AG04450 (cell line): ENCODE measurements around the gene LRMDA. TPM values are rescaled to one million over a fixed set of nuclear protein-coding genes. Genes with fewer than 3 reads are reported as not detected.

Source experiments
- CTCF ChIA-PET: fragments of 300-600, 350-600 bp; formaldehyde crosslinking; extraction: SDS; loops from one replicate; lab custom pipeline; 2022; ENCODE audit warnings: antibody characterized with exemption, inconsistent platforms; lab: Charles Lee
- POLR2A ChIA-PET: fragments of 350-600 bp; formaldehyde crosslinking; extraction: SDS; loops from one replicate; lab custom pipeline; 2021; ENCODE audit warnings: antibody characterized with exemption, inconsistent platforms; lab: Yijun Ruan, JAX
- DNase-seq: peaks from one replicate; pipeline ENCODE4 v3.0.0-alpha.2; 2011; ENCODE audit warnings: low read depth, low spot score
- H3K27ac ChIP-seq: one replicate; pipeline ENCODE4 v1.5.1; 2012; ENCODE audit warnings: low read depth, low read length, control low read depth
- H3K27me3 ChIP-seq: one replicate; pipeline ENCODE4 v1.6.0; 2012; ENCODE audit warnings: low read length; ENCODE audit not compliant: control insufficient read depth, insufficient read depth
- H3K4me3 ChIP-seq: 2 replicates; pipeline ENCODE4 v1.5.1; 2011; ENCODE audit warnings: mild to moderate bottlenecking, low read depth, low read length, control low read depth
- H3K9me3 ChIP-seq: 2 replicates; pipeline ENCODE4 v1.5.1; 2012; ENCODE audit warnings: low read length; ENCODE audit not compliant: control insufficient read depth, insufficient read depth
- polyA plus RNA-seq: library from polyadenylated mRNA; depleted of rRNA; stranded (reverse); fragments of >200 nt; gene quantifications from 2 replicates; pipeline ENCODE4 v1.2.3, GENCODE V29; 2011
- TF ChIP-seq, protein P1 (sequence below): IDR thresholded peaks from 2 replicates; pipeline ENCODE4 v1.5.1; 2011; ENCODE audit warnings: low read depth, low read length, control low read depth, inconsistent platforms

LRMDA gene
- polyA plus RNA-seq, 1 experiment, result 0.12 TPM

DNA sequence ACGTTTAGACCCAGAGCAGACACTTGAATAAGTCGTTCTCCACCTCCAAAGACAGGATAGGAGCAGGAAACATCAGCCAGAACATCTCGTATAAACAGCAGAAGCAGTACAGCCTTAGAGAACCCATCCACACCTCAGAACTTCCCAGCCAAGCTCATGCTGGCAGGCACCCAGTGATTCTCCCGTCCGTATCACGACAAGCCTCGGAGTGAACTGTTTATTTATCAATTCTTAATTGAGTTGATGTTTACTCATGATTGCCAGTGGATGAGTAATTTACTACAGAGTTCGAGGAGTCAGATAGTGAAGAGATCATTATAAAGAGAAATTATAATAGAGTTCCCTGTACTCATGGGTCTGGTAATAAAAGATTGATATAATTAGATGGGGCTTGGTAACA is 811.5 kb downstream of the LRMDA start:
- no peak overlapping the region for H3K27ac ChIP-seq
- TF ChIP-seq, protein P1, sequence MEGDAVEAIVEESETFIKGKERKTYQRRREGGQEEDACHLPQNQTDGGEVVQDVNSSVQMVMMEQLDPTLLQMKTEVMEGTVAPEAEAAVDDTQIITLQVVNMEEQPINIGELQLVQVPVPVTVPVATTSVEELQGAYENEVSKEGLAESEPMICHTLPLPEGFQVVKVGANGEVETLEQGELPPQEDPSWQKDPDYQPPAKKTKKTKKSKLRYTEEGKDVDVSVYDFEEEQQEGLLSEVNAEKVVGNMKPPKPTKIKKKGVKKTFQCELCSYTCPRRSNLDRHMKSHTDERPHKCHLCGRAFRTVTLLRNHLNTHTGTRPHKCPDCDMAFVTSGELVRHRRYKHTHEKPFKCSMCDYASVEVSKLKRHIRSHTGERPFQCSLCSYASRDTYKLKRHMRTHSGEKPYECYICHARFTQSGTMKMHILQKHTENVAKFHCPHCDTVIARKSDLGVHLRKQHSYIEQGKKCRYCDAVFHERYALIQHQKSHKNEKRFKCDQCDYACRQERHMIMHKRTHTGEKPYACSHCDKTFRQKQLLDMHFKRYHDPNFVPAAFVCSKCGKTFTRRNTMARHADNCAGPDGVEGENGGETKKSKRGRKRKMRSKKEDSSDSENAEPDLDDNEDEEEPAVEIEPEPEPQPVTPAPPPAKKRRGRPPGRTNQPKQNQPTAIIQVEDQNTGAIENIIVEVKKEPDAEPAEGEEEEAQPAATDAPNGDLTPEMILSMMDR, result no peak
- CTCF ChIA-PET, result interaction anchor here (1.8 kb wide), 1 partner anchor 207 kb away, joined by 6 read pairs; no protein-coding TSS in a partner anchor
- H3K4me3 ChIP-seq, result no peak overlapping the region
- H3K27me3 ChIP-seq, result no peaks in the 10 kb centered on the region
- no peaks in the 10 kb centered on the region for H3K9me3 ChIP-seq
- POLR2A ChIA-PET, result interaction anchor here (2.6 kb wide), 1 partner anchor 9 kb away, joined by 15 read pairs; no protein-coding TSS in a partner anchor
- no peak for DNase-seq

DNA sequence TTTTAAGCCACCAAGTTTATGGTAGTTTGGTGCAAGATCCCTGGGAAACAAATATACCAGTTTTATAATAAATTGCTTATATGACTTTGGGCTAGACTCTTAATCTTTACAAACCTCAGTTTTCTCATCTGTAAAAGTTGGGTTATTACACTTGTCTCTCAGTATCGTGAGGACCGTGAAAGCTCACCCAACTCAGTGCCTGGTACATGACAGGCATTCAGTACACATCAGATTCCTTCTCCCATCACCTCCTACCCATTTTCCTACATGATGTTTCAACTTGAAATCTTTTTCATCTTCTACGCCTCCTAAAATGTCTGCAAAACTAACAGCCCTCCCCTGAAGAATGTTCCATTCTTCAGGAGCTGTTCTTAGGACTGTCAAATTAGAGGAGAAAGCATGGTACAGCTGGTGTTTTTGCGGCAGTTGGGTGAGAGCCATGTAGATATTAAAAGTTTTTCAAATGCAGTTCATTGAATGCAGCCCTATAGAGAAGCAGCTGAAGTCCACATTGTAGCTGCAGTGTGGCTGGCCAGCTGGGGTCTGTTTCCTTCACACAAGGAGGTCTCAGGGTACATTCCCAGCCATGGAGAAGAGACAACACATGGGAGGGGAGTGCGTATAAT is 812.8 kb downstream of the LRMDA start:
- TF ChIP-seq, protein P1, result no peak
- Histone ChIP-seq H3K9me3 (no peaks in the 10 kb centered on the region), H3K27ac (no peak overlapping the region), H3K27me3 (no peaks in the 10 kb centered on the region), H3K4me3 (no peak overlapping the region)
- ChIA-PET POLR2A (interaction anchor here (0.7 to 2.6 kb wide), 2 partner anchors 8 to 38 kb away, joined by 3 to 15 read pairs; no protein-coding TSS in a partner anchor), CTCF (interaction anchor here (0.7 to 1.8 kb wide), 3 partner anchors 116 to 867 kb away, joined by 3 to 6 read pairs (median 3); no protein-coding TSS in a partner anchor)
- DNase-seq, result no peak

DNA sequence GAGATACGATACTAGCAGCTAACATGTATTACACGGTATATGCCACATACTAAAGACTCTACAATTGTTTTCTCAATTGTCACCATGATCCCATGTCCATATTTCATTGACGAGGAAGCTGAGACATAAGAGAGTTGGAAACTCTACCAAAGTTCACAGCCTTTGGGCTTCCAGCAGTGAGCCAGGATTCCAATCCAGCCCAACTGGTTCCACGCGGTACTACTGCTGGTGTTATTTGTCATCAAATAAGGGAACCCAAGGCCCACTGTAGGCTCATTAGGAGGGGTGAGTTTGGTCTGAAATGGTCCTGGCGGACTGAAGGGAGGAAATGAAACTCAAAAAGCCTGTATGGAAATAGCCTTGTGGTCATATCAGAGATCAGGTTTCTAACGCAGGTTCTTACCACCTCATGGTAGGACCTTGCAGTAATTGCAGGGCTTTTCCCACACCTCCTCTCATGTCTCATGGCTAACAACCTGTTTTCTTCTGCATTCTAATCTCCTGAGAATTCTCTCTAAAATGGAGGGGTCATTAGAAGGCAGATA is 814.6 kb downstream of the LRMDA start:
- no peaks in the 10 kb centered on the region for H3K9me3 ChIP-seq
- no peak overlapping the region for H3K4me3 ChIP-seq
- DNase-seq, result no peak
- ChIA-PET CTCF (no interaction called here), POLR2A (no interaction called here)
- TF ChIP-seq, protein P1, result no peak
- H3K27me3 ChIP-seq, result no peaks in the 10 kb centered on the region
- H3K27ac ChIP-seq, result no peak overlapping the region

DNA sequence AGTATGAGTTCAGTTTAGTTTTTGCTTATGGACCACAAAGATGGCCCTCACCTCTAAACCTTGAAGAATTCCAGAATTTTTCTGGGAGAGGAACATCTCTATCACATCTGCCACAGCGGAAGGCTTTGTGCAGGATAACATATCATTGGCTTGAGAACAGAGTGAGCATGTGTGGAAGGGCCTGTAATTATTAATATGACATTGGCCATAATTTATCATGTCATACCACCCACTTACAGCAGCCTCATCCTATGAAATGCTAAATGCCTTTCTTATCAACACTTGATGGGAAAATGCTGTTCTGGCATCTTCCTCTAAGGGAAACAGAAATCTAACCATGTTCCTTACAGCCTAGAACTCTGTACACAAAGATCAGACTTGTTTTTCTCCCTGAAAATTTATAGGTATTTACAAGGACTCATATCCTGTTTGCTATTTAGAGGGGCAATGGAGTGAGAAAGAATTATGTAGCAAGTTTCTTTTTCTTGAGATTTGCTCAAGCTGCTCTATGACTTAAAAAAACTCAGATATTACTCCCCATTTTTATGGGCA is 817.3 kb downstream of the LRMDA start:
- no peak overlapping the region for H3K27ac ChIP-seq
- ChIA-PET CTCF (no interaction called here), POLR2A (no interaction called here)
- TF ChIP-seq, protein P1, result no peak
- H3K27me3 ChIP-seq, result no peaks in the 10 kb centered on the region
- no peak for DNase-seq
- H3K9me3 ChIP-seq, result no peaks in the 10 kb centered on the region
- H3K4me3 ChIP-seq, result no peak overlapping the region
